NT2/D1 (cell line): ENCODE results near the gene FBXL17.

ENCODE experiments used
- DNase-seq: peaks from one replicate; pipeline ENCODE4 v3.0.0-alpha.2; 2011; ENCODE audit warnings: low read depth, low spot score
- H3K27me3 ChIP-seq: 2 replicates; pipeline ENCODE4 v1.6.0; 2011; ENCODE audit warnings: mild to moderate bottlenecking; ENCODE audit not compliant: insufficient read length, insufficient read depth
- H3K36me3 ChIP-seq: 2 replicates; pipeline ENCODE4 v1.6.1; 2011; ENCODE audit warnings: mild to moderate bottlenecking, low read length, mixed read lengths; ENCODE audit not compliant: insufficient read depth, insufficient read length
- H3K4me1 ChIP-seq: 2 replicates; pipeline ENCODE4 v1.5.1; 2011; ENCODE audit not compliant: insufficient read depth, insufficient read length
- H3K4me3 ChIP-seq: 2 replicates; pipeline ENCODE4 v1.5.1; 2011; ENCODE audit warnings: low read depth; ENCODE audit not compliant: insufficient read length
- H3K9ac ChIP-seq: 2 replicates; pipeline ENCODE4 v1.6.0; 2011; ENCODE audit warnings: low read depth; ENCODE audit not compliant: insufficient read length
- H3K9me3 ChIP-seq: 2 replicates; pipeline ENCODE4 v1.5.1; 2011; ENCODE audit warnings: mild to moderate bottlenecking, low read length; ENCODE audit not compliant: insufficient read depth
- SUZ12 ChIP-seq: IDR thresholded peaks from 2 replicates; pipeline ENCODE4 v1.6.1; 2011; ENCODE audit not compliant: insufficient read length, insufficient read depth; ENCODE audit errors: extremely low read depth
- YY1 ChIP-seq: IDR thresholded peaks from 2 replicates; pipeline ENCODE4 v1.6.1; 2011; ENCODE audit not compliant: insufficient read length, insufficient read depth
- ZNF274 ChIP-seq: IDR thresholded peaks from 2 replicates; pipeline ENCODE4 v1.6.1; 2011; ENCODE audit warnings: mild to moderate bottlenecking, low read depth, low read length

The FBXL17 gene

DNA sequence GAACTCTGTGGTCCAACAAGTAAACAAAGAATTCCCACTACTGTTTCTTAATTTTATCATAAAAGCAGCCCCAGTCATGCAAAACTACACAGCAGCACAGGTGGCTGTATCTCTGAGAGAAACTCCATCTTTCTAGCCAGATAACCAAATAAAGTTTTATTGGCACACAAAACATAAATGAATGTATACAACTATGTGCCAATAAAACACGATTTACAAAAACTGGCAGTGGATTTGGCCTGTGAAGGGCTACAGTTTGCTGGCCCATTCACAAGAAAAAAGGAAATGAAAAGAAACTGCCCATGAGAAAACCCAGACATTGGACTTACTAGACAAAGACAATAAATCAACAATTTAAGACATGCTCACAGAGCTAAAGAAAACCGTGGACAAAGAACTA is 10.6 kb downstream of the FBXL17 start:
- no peak overlapping the region for H3K9ac ChIP-seq
- H3K4me3 ChIP-seq, result no peak overlapping the region
- no peaks in the 10 kb centered on the region for H3K4me1 ChIP-seq
- DNase-seq, result no peak
- peaks cover 32% of the 10 kb centered on the region for H3K9me3 ChIP-seq
- TF ChIP-seq SUZ12, result no peak
- TF ChIP-seq ZNF274, result no peak
- no peak for TF ChIP-seq YY1
- no peaks in the 10 kb centered on the region for H3K36me3 ChIP-seq
- no peaks in the 10 kb centered on the region for H3K27me3 ChIP-seq

GRCh38 chr5:108369167-108369566 is 12.7 kb downstream of the FBXL17 start:
- Histone ChIP-seq H3K27me3 (no peaks in the 10 kb centered on the region), H3K9me3 (peaks cover 15% of the 10 kb centered on the region), H3K4me3 (no peak overlapping the region), H3K4me1 (no peaks in the 10 kb centered on the region), H3K36me3 (no peaks in the 10 kb centered on the region), H3K9ac (no peak overlapping the region)
- TF ChIP-seq SUZ12 (no peak), YY1 (no peak), ZNF274 (no peak)
- DNase-seq, result no peak

GRCh38 chr5:108367679-108368334 is 14.1 kb downstream of the FBXL17 start:
- H3K4me3 ChIP-seq, result no peak overlapping the region
- H3K27me3 ChIP-seq, result no peaks in the 10 kb centered on the region
- no peak for TF ChIP-seq SUZ12
- DNase-seq, result no peak
- H3K9me3 ChIP-seq, result peaks cover 5% of the 10 kb centered on the region; the same call in 1 of the 2 replicates
- H3K4me1 ChIP-seq, result no peaks in the 10 kb centered on the region
- no peaks in the 10 kb centered on the region for H3K36me3 ChIP-seq
- no peak overlapping the region for H3K9ac ChIP-seq

- H3K4me1 ChIP-seq, result no peaks in the 10 kb centered on the region
- TF ChIP-seq ZNF274 (no peak), YY1 (no peak)
- no peak overlapping the region for H3K4me3 ChIP-seq
Measured at GRCh38 chr5:108366500-108366899, 15.4 kb downstream of the FBXL17 start.

DNA sequence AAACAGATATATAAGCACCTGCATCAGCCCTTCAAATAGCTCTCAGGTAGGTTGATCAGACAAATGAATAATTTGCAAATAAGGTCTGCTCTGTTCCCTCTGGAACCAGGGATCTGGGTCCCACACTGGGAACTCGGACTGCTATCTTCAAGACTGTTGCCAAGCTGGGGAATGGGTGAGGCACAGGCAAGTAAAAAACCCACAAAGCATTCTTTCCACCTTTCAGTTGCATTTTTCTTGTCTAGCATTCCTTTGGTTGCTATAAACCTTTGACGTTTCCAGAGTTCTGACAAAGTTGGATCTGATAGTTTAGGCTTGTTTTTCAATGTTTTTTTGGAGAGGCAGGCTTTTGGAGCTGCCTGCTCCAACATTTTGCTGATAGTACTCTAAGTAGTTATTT is 20.1 kb downstream of the FBXL17 start:
- no peaks in the 10 kb centered on the region for H3K9me3 ChIP-seq
- no peak overlapping the region for H3K4me3 ChIP-seq
- no peak for DNase-seq
- H3K9ac ChIP-seq, result no peak overlapping the region
- no peaks in the 10 kb centered on the region for H3K36me3 ChIP-seq
- no peaks in the 10 kb centered on the region for H3K27me3 ChIP-seq
- TF ChIP-seq YY1 (no peak), ZNF274 (no peak)
- no peaks in the 10 kb centered on the region for H3K4me1 ChIP-seq

More at GRCh38 chr5:108366500-108366899, 15.4 kb downstream of the FBXL17 start:
- Histone ChIP-seq H3K9ac (no peak overlapping the region), H3K27me3 (no peaks in the 10 kb centered on the region), H3K9me3 (no peaks in the 10 kb centered on the region), H3K36me3 (no peaks in the 10 kb centered on the region)
- DNase-seq, result no peak

- Histone ChIP-seq H3K4me1 (no peaks in the 10 kb centered on the region), H3K9ac (no peak overlapping the region), H3K36me3 (no peaks in the 10 kb centered on the region), H3K9me3 (no peaks in the 10 kb centered on the region), H3K4me3 (no peak overlapping the region), H3K27me3 (no peaks in the 10 kb centered on the region)
- TF ChIP-seq YY1, result no peak
- no peak for TF ChIP-seq SUZ12
- no peak for TF ChIP-seq ZNF274
- DNase-seq, result no peak
Measured at GRCh38 chr5:108361239-108361638, 20.7 kb downstream of the FBXL17 start.

DNA sequence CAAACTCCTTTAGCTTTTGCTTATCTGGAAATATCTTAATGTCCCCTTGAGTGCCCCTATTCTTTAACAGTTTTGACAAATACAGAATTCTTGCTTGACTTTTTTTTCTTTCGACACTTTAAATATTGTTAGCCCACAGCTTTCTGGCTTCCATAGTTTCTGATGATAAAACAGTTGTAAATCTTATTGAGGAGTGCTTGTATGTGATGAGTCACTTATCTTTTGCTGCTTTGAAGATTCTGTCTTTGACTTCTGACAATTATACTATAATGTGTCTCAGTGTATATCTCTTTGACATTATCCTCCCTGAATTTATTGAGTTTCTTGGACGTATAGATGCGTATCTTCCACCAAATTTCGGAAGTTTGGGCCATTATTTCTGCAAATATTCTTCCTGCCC is 21.6 kb downstream of the FBXL17 start:
- Histone ChIP-seq H3K27me3 (no peaks in the 10 kb centered on the region), H3K4me3 (no peak overlapping the region), H3K36me3 (no peaks in the 10 kb centered on the region), H3K9ac (no peak overlapping the region), H3K4me1 (no peaks in the 10 kb centered on the region), H3K9me3 (no peaks in the 10 kb centered on the region)
- TF ChIP-seq YY1 (no peak), SUZ12 (no peak)
- DNase-seq, result no peak

DNA sequence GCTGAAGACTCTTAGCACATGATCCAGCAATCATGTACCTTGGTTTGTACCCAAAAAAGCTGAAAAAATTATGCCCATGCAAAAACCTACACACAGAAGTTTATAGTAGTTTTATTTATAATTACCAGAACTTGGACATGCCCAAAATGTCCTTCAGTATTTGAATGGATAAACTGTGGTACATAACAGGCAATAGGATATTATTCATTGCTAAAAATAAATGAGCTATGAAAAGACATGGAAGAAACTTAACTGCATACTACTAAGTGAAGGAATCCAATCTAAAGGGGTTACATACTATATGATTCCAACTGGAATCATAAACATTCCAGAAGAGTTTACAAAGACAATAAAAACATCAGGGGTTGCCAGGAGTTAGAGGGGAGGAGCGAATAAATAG is 25.6 kb downstream of the FBXL17 start:
- H3K9me3 ChIP-seq, result no peaks in the 10 kb centered on the region
- H3K4me1 ChIP-seq, result no peaks in the 10 kb centered on the region
- H3K9ac ChIP-seq, result no peak overlapping the region
- no peaks in the 10 kb centered on the region for H3K36me3 ChIP-seq
- TF ChIP-seq YY1 (no peak), SUZ12 (no peak), ZNF274 (no peak)
- H3K4me3 ChIP-seq, result no peak overlapping the region
- DNase-seq, result no peak
- no peaks in the 10 kb centered on the region for H3K27me3 ChIP-seq
